ENCODE data around the gene ZCCHC17.

ZCCHC17 gene

GRCh38 chr1:31396633-31397351 is 100.0 kb downstream of the ZCCHC17 start:
- DNase-seq: no peak

- no peak for DNase-seq
Measured at GRCh38 chr1:31397360-31398095, 100.7 kb downstream of the ZCCHC17 start.

- no peak for DNase-seq
Measured at GRCh38 chr1:31398246-31398645, 101.4 kb downstream of the ZCCHC17 start.

GRCh38 chr1:31399976-31400375 is 103.1 kb downstream of the ZCCHC17 start:
- no peak for DNase-seq

GRCh38 chr1:31400393-31400792 is 103.6 kb downstream of the ZCCHC17 start:
- no peak for DNase-seq

GRCh38 chr1:31401241-31401640 is 104.4 kb downstream of the ZCCHC17 start:
- no peak for DNase-seq

GRCh38 chr1:31405578-31406245 is 108.9 kb downstream of the ZCCHC17 start:
- DNase-seq: no peak

GRCh38 chr1:31407029-31407626 is 110.3 kb downstream of the ZCCHC17 start:
- no peak for DNase-seq

GRCh38 chr1:31408788-31409318 is 112.0 kb downstream of the ZCCHC17 start:
- DNase-seq: no peak

- DNase-seq: no peak
Measured at GRCh38 chr1:31409946-31410858, 113.4 kb downstream of the ZCCHC17 start.

- DNase-seq: no peak
Measured at GRCh38 chr1:31410871-31411270, 114.0 kb downstream of the ZCCHC17 start.

- no peak for DNase-seq
Measured at GRCh38 chr1:31412205-31412604, 115.4 kb downstream of the ZCCHC17 start.

- DNase-seq: no peak
Measured at GRCh38 chr1:31412732-31413404, 116.0 kb downstream of the ZCCHC17 start, which contains the start of gene SERINC2. Gene SERINC2 (plus strand): TSS chr1:31413213. CDS start chr1:31413266, 53 bp downstream.

GRCh38 chr1:31413405-31414001 is 116.7 kb downstream of the ZCCHC17 start:
- no peak for DNase-seq
